Stimulated activated CD8-positive, alpha-beta memory T cell treated with anti-CD3 and anti-CD28 coated beads, Interleukin-15, amount 100 ng/mL, for 4 hours (primary cell): ENCODE measurements around the gene FLT3.

ENCODE experiments used
- DNase-seq, 2 donors: peaks; one replicate each; pipeline ENCODE4 v3.0.0-alpha.2; 2020; ENCODE audit warnings: low read depth in 2 of 2

Gene FLT3

DNA sequence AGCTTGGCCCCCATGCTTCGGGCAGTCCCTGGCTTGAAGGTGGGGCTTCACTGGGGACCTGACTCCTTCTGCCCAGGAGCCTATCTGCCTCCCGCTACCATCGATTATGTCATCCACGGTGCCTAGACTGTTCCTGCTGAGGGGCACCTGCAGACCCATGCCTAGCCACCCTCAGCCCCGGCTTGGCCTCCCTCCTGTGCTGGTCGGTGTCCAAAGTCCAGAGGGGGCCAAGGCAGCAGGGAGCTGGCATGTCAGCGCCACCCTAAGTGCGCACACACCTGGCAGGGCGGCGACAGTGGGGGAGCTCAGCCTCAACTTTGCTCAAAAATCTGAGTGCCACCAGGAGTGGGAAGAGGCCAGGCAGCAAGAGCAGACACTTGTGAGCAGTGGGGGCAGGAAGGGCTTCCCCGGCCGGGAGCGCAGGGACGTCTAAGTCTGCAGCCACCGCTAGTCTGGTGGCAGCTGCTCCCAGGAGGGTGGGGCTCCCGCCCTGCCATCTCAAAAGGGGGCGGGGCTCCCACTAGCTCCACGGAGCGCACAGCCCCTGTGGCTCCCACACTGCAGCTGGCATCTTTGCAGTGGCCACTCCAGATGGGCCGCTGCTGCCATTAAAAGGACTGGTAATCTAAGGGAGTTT, 98.4 kb downstream of the FLT3 start:
- no peak for DNase-seq

DNA sequence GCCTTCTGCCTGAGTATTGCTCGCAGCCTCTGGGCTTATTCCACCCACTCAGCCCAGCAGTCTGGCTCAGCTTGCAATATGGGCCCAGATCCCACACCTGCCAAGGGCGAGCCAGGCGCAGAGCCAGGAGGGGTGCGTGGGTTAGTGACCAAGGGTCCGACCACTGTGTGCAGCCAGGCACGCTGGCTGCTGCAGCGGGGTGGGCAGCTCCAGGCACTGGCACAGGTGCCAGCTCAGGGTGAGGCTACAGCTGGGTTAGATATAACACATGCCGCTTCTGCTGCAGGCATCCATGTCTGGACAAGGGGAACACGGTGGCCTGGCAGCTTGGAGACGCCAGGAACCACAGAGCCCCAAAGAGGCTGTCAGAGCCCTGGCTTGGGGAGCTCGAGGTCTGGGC, 99.3 kb downstream of the FLT3 start:
- no peak for DNase-seq

DNA sequence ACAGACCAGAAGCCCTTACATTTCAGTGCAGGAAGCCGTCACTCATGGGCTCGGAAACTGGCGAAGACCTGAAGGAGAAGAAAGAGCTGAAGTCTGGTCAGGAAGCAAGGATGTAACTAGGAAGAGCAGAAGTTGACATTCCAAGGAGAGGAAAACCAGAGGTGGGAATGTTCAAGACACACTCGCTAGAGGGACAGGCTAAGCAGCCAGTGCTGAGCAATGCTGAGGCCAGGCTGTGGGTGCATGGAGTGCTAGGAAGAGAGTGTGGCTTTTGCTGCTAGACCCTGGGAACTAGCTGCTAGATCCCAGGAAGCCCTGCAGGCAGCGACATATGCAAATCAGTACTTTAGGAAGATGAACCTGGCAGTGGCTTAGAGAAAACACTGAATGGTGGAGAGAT, 99.8 kb downstream of the FLT3 start:
- DNase-seq = no peak

DNA sequence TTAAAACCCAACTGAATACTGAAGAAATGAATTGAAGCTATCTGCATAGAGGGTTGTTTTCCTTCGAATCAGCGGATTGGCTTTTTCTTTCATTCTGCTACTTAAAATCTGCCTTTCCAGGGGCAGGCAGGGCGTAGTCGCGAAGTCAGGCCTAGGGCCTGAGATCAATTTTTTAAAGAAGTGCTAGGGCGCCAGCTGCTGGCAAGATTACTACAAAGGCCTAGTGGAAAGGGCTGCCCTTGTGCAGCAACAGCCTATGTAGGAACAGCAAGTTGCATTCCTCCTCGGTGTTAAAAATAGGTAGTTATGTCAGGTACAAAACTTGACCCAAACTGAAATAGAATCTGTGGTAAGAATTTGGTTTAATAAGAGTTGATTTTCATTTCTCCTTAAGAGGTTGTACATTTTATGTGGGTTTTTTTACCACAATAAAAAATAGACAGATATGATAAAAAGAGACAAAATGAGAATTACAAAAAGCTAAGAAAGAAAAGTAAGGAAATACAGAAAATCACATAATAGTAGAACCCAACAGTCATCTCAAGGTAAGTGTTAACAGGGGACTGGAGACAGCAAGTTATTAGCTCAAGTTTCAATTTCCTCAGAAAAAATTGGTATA, 102.4 kb downstream of the FLT3 start:
- no peak for DNase-seq

DNA sequence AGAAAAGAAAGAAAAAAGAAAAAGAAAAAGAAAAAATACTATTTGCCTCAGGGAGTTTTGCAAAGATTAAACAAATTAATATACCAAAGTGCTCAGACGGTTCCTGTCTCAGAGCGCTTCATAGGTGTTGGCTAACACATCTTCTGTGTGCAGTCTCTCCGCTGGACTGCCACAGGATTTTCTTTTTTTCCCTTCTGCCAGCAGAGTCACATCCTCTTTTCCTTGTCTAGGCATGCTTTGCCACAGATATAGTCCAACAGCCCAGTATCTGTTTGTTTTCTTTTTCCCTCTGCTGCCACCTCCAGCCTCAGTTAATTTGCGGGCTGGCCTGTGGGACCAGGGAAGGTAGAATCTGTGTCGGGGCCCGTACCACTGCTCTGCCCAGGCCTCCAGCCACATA, 108.5 kb downstream of the FLT3 start:
- DNase-seq = no peak

DNA sequence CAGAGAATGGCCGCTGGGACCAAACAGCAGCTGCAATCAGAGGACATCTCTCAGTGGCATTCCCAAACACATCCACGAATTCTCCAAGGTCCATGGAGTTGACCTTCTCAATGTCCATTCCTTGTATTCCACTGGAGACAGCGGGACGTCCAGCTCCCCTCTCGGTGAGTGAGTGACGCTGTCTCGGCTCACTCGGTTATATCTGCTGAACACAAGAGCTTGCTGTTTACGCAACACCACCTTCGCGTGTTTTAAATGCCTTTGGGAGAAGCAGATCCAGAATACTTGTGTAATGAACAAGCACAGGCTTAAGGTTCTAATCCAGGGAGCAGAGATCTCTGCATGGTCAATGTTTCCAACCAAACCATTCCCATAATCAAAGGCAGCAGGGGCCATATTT, 111.9 kb downstream of the FLT3 start, which contains the start of gene URAD:
URAD (minus strand) TSS at position 174 of the 400 bp plus-strand sequence; CDS start at position 118, 56 bp downstream.
- DNase-seq = no peak

DNA sequence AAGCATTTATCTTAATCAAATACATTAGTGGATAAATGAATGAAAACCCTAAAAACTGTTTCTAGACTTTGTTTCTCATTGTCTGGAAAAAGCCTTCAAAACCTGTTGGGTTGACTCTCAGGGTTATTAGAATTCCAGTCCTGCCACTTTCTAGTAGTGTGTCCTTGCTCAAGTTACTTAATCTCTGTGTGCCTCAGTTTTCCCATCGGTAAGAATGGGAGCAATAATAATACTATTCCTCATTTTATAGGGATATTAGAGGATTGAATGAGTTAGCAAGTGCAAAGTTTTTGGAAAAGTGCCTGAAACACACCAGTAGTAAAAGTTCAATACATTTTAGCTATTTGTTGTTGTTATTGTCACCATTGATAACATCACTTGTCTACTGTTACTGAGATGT, 114.8 kb downstream of the FLT3 start:
- DNase-seq = no peak

DNA sequence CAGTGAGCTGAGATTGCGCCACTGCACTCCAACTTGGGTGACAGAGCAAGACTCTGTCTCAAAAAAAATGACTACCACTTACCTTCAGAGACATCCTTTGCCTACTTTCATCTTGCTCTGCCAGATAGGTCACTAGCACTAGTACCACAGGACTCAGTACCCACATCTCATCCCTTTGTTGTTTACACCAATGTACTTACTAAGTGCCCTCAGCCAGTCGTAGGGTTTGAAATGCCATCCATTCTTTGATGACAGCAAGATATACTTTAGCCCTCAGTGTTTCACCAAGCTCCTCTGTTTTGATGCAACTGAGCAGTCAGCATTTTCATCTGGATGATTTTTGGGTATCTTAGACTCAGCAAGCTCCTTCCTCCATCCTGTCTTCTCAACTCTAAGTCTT, 118.0 kb downstream of the FLT3 start:
- no peak for DNase-seq

DNA sequence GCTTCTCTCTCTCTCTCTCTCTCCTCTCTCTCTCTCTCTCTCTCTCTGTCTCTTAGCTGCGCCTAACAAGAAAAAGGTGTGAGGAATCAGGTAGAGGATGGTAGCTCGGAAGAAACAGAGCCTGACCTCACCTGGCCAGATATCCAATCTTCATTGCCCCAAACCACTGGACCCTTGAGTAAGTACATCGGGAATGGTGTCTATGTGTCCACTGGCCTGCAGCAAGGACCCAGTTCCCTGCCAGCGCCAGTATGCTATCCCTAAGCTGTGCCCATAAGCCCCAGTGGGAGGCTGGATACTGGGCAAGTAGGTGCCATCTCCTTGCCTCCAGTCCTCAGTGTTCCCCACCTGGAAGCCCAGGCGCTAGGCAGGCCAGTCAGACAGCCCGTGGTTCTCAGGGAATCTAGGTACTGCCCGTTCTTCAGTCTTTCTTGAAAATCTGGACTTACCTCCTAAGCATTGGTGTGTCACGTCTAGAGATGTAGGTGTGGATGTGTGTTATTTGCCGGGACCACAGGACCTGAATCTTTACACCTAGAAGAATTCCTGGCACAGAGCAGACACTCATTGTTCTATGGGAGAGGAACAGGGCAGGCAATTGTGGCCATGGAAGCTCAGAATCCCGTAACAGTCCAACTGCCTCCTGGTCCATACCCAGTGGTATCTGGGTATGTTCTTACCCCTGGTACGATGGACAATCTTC, 119.2 kb downstream of the FLT3 start:
- no peak for DNase-seq

DNA sequence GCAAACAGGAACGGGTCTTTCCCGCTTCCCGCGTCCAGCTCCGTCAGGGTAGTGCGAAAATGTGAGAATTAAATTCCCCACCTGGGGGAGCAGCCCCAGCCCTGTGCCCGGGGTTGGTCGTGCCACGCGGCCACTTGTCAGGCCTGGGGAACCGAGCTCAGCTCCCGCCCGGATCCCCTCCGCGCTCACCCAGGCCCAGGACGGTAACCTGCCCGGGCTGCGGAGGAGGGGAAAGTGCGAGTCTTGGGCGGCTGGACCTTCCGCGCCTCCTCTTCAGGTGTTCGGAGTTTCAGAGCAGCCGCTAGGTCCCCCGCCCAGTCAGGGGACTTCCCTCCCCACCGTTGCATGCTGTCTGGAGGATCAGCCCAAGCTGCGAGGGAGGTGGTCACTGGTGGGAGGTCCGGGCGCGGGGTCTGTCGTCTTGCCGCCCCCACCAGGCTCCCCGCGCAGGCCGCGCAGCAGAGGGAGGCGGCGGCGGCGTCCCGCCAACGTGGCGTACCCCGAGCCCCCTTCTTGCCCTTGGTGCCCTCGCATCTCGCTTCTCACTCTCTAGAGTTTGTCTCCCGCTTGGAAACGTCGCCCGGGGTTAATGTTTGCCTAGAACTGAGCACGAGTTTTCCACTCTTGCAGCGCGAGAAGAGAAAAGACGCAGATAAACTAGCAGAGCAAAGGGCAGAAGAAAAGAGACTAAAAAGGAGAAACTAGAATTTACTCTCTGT, 119.9 kb downstream of the FLT3 start:
- no peak for DNase-seq

DNA sequence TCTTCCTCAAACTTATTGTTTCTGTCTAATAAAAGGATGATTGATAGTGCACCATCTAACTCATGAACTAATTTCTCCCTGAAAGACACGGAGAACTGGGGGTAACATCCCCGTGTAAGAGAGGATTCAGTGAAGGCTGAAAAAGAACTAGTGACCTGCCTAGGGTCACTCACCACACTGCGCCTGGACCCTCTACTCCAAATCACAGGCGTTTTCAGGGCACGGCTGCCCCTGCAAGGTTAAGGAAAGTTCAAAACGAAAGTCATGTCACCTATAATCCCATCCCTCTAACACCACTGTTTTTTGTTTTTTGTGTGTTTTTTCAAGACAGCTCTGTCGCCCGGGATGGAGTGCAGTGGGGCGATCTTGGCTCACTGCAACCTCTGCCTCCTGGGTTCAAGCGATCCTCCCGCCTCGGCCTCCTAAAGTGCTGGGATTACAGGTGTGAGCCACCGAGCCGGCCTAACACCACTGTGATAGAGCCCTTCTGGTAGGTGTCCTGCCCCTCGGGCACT, 120.6 kb downstream of the FLT3 start:
- DNase-seq = no peak

DNA sequence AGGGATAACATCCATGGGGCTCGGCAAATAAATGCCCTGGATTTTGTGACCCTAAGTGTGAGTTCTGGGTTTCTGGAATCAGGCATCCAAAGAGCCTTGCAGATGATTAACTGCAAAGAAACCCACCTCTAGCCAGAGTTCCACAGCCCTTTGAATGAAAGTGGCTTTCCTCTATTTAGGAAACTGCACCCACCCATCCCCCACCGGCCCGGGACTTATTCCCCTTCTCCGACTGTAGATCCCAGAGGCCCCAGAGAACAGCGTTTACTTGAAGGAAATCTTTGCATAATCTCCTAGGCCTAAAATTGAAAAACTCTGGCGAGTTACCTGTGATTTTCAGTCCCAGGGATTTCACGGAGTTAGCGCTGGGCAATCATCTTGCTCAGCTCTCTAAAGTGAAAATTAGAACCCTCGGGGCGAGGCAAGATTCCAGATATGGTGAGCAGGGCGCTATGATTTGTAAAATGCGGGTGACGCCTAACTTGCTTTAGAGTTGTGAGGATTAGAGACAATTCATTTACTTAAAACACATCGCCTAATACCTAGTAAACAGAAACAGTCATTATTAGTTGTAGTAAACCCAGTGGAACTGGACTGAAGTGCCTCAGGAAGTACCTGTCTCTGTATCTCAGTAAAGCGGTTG, 121.3 kb downstream of the FLT3 start:
- DNase-seq = no peak

DNA sequence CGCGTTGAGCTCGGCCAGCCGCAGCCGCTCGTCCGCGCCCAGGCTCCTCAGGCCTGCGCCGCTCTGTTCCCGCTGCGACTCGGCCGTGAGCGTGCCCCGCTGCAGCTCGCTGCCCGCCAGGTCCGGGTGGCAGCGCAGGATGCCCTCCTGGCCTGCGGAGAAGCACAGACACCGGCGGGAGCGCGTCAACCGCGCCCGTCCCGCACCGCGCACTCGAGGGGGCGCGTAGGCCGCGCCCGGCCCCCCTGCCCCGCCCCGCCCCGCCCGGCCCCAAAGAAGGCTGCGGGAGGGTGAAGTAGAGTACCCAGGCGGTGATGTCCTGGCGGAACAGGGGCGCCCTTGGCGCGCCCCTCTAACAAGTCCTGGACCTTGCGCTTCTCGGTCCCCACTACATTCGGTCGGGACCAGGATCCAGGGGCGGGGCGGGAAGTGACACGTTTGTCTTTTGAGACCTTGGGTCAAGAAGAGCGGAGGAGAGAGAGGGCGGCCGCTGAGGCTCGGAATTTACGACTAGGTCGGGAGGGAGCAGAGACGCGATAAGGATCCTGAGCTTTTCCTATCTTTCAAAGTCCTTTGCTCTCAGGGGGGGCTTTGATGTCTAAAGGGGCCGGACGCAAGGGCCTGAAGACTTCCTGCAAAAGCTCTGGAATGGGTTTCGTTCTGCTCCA, 121.9 kb downstream of the FLT3 start:
- no peak for DNase-seq

DNA sequence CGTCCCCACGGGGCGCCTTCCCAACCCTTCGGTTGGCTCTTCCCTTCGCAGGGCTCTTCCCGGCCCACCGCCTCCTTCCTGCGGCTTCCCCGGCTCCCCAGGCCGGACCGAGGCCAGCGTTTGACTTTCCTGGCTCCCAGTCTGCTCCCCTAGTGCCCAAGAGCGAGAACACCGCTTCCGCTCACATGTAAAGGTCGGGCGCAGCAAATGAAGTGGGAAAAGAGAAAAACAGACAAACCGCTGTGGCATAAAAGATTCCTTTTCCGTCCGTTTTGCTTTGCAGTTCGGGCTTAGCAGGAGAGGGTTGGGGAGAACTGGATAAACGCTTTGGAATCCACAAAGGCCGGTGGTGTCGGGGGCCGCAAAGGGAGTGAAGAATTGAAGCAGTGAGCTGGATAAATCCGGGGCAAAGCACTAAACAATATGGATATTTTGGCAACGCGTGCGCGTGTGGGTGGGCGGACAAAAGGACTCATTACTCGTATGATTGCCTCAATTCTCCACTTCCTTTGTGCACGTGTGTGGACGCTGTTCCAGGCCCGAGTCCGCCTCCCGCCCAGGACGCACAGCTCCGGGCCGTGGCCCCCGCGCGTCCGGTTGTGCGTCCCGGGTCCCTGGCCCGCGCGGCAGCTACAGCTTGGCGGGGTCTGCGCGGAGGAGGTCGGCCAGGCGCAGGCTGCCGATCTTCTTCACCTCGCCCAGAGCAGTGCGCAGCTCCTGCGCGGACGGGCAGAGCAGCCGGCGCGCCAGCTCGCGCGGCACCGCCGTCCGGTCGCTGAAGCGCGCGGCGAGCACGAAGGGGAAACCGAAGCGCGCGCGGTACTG, 122.7 kb downstream of the FLT3 start:
- no peak for DNase-seq

DNA sequence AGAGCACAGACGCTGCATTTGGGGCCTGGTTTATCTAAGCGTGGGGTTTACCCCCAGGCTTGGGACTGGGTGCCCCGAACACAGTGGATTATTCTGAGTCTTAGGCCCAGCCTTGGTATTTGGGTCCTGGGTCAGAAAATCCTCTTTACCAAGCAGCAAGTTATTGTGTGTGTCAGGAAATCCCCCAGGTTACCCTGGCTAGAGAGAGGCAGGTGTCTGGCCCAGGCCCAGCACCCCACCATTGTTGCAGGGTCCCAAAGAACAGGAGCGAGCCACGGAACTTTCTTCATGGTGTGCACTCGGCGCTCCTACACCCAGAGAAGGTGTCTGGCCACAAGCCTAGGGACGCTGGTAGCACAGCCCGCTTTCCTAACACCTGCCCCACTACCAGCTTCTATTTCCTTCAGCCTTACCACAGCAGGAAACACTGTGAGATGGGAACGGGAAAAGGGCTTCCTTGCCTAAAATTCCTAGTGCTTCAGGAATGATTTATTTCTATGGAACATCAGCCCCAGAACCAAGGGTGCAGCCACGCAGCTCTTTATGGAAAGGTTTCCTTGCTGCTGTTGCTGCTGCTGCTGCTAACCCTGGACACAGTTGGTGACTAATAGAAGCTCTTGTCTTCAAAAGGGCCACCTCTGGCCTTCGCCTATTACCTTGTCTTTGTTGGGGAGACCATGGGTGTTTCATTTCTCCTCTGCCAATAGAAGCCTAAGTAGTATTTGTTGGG, 123.8 kb downstream of the FLT3 start:
- no peak for DNase-seq

DNA sequence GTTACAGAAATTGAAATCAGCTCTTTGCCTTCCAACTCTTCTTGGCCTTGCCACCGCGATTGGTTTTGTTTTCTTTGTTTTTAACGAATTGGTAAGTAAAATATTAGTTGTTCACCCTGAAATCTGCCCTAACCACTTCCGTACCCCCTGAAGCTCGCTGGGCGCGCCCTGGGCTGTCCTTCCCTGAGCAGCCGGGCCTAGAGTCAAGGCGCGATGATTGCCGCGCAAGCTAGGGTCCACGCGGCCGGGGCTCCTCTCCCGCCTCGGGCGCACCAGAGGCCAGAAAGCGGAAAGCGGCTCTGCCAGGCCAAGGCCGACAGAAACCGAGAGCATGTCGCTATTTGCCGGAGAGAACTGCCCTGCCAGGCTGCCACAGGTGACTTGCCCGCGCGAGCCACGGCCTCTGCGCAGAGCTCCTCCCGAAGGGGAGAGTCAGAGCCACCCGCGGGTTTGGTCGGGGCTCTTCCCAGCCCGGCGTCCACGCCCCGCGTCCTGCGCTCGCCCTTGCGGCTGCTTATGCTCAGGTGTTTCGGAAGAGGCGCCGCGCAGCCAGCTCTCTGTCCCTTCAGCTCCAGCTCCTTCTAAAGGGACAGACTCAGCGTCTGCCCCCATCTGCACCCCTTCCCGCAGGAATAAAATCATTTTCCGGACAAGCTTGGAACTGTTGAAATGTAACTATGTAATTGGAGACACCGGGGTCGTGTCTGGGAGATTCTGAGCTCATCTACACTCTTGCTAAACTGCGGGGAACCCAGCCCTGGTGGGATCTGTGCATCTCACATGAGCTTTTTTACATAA, 124.6 kb downstream of the FLT3 start:
- DNase-seq = no peak

DNA sequence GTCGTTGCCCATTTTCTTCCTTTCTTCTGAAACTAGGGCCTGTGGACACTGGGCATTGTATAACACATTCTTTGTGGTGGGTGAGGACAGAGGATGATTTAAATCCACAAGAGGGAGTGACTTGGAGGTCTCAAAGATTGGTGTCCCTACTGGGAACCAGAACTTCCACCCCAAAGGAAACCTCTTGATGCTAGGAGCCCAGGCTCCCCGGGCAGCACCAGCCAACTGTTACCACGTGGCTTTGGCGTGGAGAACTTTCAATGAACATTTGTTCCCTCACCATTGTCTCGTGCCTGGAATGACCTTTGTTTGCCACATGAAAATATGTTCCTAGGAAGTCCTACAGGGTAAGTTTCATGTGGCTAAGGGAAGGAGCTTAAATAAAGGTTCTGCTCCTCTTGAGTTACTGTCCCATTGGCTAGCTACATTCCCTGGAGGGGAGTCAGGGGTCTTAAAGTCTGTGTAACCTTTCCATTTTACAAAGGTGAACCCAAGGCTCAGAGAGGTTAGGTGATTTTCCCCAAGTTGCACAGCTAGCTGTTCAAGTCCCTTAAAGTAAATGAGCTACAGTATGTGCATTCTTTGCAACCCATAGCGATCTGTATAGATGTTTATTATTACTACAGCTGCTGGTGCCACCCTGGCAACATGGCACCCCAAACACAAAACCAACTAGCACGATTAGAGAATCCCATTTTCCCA, 126.3 kb downstream of the FLT3 start:
- no peak for DNase-seq

DNA sequence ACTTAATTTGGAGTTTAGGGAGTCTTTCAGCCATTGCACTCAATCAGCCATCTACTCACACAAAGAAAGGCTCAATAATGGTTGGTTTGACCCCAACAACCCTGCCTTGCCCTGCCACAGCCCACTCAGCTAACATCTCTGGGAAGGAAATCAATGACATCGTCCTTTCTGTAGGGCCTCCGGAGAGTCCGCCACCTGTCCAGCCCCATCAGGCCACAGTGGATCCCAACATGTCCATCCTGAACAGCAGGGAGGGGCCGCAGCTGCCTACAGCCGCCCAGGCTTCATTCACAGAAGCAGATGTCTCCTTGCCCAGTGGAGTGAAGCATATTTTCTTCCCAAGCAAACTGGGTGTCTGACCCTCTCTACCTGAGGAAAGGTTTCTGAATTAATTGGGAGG, 127.1 kb downstream of the FLT3 start:
- no peak for DNase-seq
